GM19397 (cell line): ENCODE measurements around the gene MAGI2.

Source experiments
- ATAC-seq: cut with Tn5 transposase; IDR thresholded peaks from one replicate; pipeline ENCODE4 v1.9.1; 2021; ENCODE audit warnings: mild to moderate bottlenecking, moderate library complexity; ENCODE audit not compliant: unreplicated experiment

The MAGI2 gene

DNA sequence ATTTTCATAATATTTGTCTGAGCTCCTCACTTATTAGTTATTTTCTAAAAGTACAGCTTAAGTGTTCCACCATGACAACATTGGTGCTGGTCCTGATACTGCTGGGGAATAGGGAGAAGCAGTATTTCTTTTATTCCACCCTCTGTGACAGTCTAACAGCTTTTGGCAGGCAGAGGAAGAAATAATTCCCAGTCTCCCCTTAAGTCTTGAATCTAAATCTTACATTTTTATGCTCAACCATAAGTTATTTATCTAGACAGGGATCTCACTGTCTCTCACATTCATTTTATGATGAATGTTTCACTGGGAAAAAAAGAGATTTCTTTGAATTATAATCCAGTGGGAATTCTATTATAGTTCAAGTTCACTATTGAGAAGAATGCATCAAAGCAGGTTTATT is 71.5 kb downstream of the MAGI2 start:
- no peak for ATAC-seq

DNA sequence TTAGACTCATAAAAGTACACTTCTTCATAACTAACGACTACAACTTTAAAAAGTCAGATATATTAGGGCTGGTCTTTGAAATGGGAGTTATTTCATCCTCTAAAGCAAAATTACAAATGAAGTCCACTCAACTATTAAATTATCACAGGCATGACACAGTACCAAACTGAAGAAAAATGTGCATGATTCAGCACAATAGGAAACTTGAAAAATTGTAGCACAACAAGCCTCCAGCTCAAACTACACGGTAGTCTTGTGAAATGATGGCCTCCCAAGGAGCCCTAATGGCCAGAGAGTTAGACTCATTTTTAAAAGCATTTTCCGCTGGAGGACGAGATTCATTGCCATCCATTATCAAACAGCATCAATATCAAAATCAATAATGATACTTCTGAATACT is 76.4 kb downstream of the MAGI2 start:
- ATAC-seq, result no peak

DNA sequence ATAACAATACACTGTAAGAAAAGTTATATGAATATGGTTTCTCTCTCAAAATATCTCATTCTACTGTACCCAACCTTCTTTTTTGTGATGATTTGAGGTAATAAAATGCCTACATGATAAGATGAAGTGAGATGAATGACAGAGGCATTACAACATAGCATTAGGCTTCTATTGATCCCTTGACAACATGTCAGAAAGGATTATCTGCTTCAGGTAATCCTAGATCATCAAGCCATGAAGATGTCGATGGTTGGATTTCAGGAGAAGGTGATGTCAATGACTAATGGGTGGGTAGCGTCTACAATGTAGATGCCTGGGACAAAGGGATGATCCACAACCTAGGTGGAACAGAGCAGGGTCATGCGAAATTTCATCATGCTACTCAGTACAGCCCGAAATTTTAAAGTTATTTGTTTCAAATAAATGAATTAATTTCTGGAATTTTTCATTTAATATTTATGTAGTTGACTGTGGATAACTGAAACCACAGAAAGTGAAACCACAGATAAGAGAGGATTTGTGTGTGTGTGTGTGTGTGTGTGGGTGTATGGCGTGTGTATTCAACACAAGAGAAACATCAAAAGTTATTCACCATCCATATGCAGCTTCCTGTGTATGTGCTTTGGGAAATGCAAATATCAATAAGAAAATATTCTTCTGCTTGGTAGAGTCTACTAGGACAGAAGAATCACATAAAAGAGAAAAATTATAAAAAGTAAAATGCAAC is 77.0 kb downstream of the MAGI2 start:
- ATAC-seq, result no peak

DNA sequence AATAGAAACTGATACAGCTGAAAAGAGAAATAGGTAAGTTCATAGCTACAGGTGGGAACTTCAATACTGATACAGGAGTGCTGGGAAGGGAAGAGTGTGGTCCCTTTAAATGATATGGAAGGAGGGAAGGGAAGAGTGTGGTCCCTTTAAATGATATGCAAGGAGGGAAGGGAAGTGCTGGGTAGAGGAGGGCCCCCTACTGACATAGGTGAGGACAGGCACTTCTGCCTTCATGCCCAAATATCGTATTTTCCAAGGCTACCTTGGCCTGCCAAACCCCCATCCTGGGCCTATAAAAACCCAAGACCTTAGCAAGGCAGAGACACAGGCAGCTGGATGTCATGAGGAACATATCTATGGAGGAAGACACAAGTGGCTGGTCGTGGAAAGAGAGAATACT is 92.3 kb downstream of the MAGI2 start:
- no peak for ATAC-seq

DNA sequence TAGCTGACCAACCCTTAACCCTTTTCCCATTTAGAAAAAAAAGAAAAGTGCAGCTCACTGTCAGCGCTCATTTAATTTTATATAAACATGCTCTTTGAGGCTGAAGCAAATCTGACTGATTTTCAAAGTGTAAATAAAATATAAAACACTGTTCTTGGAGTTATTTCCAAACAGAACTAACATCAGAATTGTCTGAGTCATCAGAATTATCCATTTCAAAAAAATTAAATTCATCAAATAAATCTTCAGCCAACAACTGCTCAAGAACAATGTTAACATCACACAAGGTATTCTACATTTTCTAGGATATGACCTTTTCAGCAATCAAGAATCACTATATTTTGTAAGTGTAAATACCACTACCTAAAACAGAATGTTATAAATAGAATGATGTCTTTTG is 93.6 kb downstream of the MAGI2 start:
- ATAC-seq, result no peak

DNA sequence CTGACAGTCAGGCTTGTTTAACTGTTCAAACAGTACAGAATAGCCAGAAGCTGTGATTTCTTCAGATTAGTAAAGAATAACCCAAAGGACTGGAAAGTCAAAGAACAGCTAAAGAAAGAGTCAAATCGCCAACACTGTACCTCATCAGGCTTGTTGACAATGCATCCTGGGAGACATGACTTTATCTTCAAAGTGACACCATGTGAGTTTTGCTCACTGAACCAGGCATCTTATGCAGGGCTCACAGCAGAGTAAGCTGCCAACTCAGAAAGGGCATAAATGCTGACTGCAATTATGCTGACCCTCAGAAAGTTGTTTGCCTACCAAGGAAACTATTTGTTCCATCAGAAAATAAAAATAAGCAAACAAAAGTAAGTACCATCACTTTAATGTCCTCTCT is 96.4 kb downstream of the MAGI2 start:
- ATAC-seq, result no peak

DNA sequence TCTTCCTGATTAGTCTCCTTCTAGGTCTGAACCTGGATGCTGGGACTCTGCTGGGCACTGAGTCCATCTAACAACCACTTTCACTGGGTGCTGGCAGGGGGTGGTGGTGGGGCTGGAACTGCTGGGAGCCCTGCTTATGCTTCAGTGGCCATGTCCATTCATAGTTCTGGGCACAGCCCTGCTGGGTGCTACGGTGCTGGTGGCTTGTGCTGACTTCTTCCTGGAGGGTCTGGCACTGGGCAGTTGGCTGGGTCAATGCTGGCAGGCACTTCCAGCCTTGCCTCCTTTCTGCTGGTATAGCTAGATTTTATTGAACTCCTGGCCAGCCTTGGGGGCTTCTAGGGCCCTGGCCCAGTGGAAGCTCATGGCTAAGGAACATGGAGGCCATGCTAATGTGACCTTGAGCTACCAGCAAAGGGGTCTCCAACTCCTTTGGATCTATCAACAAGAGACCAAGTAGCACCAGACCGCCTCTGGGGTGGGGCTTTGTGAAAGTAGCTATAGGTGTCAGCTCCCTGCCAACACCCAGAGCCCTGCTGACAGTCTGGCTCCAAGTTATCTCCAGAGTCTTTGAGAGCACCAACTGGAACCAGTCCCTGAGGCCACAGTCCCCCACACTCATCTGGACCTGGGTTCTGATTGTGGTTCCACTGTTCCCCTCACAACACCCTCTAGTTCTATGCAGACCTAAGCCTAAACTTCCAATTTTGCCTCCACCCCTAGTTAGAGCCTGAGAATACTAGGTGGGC is 99.6 kb downstream of the MAGI2 start:
- no peak for ATAC-seq

DNA sequence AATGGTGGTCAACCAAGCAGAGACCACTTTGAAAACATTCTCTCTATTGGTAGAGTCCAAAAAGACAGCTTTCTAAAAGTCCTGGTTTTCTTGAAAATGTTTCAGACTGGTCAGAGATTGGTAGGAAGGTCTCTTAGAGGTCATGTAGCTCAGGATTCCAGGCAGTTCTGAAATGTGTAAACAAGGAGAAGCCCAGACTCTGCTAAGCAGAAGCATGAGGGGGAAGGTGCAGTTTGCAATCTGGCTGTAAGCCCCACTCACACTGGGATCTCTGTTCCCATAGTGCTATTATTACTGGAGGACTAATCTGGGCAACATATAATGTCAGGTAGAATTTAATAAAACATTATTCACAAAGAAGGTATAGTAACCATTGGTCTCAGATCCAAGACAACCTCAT is 101.1 kb downstream of the MAGI2 start:
- no peak for ATAC-seq

DNA sequence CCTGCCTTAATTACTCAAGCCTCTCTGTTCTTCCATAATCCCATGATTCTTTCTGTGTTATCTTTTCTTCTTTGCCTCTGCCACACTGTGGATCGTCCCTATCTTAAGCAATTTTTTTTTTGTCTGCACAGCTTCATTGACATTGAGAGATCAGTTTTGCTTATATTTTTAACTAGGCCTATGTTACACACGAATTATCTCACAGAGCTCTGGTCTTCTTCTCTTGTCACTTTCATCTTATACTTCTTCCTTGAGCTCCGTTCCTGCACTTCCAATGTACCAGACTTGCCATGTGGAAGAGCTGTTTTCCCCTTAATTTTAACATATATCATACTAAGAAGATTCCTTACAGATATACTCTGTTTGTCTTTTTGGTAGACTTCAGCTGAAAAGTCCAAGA is 106.1 kb downstream of the MAGI2 start:
- ATAC-seq, result no peak

DNA sequence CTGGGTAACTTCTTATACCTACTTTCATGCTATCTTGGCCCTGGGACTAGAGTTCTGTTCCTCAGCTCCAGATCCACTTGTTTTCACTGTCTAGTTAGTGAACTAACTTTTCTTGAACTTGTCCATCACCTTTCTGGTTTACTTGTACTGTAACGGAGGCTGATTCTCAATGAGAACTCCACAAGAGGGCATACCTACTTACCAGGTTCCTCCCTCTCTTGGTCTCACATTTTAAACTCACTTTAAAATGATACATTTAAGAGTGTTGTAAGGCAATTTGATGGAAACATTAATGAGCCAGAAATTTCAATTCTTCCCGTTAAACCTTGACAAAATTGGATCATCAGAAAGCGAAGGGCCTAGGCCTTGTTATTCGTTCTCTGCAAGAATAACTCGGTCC is 111.6 kb downstream of the MAGI2 start:
- ATAC-seq, result no peak

DNA sequence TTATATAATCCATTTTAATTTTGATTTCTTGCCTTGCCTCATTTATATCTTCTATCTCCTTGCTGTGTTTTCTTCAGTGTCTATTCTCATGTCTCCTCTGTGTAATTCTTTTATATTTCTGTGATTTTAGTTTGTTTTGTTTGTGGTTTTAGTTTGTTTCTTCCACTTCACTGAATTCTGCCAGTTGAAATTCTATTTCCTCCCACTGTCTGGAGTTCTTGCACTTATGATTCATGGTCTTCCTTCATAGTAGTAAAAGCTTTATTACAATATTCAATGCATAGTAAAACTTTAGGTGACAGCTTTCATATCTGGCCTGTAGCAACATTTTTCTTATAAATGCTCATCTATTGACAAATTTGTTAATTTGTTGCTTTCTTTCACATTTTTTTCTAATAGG is 113.3 kb downstream of the MAGI2 start:
- ATAC-seq, result no peak

DNA sequence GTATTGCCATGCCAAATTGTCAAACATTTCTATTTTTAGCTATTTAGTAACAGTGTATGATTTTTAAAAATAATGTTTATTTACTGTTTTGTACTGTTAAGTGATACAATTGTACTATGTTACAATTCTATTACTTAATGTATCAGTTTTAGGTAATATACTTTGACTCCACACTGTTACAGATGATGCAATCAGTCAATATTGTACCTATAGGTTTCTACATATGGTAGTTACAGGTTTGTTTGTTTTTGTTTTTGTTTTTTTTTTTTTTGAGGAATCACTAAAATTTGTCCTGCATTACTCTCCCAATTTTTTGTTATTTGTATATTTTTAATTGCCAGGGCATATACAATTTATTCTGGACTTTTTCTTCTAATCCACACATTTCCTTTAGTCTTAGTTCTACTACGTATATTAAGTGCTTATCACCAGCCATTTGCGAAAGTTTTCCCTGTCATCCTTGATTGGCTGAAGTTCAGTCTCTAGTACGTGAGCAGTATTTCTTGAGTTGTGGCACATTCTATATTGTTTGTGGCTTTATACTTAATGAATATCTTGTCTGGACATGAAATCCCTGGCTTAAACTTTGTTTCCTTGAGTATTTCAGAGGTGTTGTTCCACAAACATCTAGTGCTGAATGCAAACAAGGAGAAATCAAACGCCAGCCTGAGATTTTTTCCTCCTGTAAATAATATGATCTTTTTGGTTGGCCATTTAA is 114.1 kb downstream of the MAGI2 start:
- no peak for ATAC-seq

DNA sequence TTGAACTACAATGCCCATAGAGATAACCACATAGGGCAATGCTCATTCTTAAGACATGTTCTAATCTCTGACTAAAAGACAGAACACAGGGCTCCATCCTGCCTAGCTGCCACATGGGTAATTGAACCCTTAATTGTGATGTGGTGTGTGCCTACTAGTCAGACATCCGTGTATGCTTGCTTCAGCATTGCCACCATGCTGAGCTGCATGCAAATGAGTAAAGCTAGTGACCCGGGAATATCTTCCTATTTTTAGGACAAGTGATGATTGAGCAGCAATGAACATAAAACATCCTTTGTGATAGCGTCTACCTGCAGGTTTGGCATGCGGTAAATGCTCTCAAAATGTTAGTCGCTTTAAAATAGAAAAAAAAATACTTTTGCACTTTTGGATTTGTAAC is 115.8 kb downstream of the MAGI2 start:
- ATAC-seq, result no peak

DNA sequence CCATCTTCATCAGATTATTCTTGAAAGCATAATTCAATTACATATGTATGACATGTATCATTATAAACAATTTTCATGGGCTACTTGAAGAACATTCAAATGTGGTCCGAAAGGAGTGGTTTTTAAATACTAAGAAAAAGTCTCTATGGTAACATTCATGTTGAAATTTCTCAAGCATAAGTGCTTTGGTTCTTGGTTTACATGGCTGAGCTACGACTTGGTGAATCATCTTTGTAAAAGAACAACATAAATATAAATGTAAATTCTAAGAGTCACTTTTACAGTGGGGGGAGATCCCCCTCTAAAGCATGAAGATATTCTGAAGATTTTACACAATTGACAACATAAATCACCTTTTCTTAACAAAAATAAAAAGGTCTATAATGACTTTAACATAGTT is 118.6 kb downstream of the MAGI2 start:
- ATAC-seq, result no peak

DNA sequence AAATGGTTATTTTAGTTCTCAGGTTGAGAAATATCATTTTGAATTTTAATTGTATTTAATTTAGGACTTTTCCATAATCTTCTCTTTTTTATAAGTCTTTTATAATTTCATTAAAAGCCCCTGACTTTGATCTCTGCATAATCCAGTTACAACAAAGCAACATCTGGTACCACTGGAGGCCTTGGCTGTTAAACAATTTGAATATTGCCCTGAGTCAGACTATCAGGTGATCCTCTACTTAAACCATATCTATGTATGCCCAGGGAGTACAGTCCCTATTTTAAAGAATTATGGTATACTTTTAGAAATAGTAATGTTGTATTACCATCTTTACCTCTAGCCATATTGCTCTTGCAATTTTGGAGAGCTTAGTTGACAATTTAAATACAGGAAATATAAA is 119.1 kb downstream of the MAGI2 start:
- no peak for ATAC-seq

DNA sequence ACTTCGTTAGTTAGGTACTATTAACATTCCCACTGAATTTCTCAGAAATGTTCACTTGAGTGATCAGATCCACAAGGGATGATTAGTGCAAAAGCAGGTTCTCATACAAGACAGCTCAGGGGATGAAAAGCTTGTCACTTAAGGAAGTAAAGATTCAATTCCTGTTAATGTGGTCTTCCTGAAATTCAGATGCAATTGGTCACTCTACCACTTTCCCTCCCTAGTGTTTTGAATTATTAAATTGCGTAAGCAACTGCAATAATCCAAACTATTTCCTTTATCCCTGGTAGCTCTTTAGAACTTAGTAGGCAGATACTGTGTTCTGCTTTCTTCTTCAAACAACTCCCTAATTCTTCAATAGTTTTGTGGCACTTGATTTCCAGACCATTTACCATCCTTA is 121.4 kb downstream of the MAGI2 start:
- no peak for ATAC-seq

DNA sequence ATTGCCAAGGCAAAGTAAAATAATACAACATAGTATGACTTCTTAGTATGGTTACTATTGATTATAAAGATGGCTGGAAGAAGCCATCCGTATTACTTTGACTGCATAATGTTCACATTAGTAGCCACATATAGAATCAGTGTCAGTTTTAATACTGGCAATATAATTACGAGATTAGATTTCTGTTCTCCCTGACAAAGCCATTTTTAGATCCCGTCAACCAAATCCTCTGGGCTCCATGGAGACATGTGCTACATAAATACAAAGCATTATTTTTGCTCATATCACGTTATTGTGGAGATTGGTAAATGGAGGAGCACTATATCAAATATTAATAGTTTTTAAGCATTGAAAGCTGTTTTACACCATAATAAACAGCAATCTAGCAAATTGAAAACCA is 124.0 kb downstream of the MAGI2 start:
- ATAC-seq, result no peak

DNA sequence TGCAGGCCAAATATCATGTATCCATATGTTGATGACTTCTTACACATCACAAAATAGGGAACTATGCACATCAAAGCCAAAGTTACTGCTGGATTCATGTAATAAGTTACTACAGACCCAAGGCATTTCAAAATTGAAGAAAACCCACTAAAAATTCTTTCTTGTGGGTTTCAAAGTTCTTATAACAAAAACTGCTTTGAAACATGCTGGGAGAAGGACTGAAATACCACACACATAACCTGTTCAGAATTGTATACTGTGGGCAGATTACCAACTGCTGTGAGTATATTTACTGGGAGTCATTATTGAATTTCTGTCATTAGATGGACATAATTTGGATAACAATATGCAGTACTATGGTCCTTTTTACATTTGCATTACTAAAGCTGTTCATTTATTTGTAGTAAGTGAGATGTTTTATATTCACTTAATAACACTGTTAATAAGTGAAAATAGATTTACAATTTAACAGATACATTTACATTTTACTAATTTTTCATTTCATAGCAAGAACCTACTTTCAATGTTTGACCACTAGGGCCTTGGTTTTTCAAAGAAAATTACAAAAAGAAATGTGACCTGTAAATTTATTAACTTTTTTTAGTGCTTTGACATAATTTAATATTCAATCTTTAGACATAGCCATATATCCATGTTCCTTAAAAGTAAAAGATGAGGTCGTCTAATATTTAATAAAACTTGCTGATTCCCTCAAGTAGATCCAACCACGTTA is 132.6 kb downstream of the MAGI2 start:
- ATAC-seq, result no peak

DNA sequence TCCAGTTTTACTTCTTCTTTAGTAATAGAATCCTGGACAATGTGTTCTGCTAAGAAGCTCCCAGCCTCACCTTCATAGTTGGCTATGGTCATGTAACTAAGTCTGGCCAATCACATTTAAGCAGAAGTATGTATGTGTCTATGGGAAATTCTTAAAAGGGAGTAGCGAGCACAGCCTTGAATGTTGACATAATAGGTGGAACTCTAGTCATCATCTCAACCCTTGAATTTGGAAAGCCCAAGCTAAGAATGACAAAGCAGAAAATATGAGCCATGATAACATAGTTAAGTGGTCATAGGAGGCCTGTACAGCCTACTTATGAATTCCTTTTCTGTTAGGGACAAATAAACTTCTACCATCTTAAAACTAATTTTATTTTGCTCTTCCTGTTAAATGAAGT is 134.1 kb downstream of the MAGI2 start:
- ATAC-seq, result no peak

DNA sequence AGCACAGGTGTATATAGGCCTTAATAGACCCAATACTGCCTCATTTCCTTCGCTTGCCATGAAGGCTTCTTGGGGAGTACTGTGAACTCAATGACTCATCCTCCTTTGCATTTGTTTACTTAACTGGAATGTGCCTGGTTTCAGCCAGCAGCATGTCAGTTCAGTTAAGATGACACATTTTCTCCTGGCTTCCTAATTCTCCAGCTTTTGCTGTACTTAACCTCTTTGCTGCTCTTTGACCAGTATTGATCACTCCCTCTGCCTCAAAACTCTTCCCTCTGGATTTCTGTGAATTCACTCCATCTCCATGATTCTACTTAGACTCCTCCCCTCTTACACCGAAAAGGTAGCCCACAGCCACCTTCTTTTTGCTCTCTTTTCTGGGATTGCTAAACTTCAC is 135.7 kb downstream of the MAGI2 start:
- no peak for ATAC-seq

DNA sequence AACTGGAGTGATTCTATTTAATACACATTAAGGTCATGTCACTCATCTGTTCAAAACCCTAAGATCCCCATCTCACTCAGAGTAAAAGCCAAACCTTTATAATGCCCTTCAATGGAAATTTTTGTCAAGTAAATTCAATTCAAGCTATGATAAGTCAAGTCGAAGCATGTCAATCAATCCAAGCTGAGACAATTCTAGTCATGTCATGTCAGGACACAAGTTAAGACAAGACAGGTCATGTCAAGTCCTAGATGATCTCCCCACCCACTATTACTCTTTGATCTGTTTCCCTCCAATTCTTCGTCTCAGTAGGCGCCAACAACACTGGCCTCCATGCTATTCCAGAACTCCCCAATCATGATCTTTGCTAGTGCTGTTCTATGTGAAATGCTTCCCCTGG is 141.4 kb downstream of the MAGI2 start:
- no peak for ATAC-seq
